Measurements from ENCODE around the gene TRAK2.

DNA sequence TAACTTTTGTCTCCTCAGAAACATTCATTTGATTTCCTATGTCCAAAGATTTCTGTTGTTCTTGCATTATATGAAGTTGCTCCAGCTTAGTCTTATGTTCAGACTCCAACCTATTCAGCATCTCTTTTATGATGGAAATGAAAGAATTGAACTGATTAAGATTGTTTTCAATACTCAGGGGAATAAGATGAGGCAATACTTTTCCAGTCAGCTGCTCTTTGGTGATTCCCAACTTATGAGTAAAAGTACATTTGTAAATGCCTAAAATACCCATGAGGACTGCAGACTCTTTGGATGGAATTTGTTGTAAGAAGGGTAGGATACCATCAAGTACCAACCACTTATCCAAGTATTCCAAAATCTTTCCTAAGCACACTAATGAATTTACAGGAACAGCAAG is 39.8 kb downstream of the TRAK2 start:
- TF ChIP-seq, protein P1, sequence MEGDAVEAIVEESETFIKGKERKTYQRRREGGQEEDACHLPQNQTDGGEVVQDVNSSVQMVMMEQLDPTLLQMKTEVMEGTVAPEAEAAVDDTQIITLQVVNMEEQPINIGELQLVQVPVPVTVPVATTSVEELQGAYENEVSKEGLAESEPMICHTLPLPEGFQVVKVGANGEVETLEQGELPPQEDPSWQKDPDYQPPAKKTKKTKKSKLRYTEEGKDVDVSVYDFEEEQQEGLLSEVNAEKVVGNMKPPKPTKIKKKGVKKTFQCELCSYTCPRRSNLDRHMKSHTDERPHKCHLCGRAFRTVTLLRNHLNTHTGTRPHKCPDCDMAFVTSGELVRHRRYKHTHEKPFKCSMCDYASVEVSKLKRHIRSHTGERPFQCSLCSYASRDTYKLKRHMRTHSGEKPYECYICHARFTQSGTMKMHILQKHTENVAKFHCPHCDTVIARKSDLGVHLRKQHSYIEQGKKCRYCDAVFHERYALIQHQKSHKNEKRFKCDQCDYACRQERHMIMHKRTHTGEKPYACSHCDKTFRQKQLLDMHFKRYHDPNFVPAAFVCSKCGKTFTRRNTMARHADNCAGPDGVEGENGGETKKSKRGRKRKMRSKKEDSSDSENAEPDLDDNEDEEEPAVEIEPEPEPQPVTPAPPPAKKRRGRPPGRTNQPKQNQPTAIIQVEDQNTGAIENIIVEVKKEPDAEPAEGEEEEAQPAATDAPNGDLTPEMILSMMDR (conservative IDR thresholded peaks at IDR 0.05) = no peak
- TF ChIP-seq ZFX (IDR thresholded peaks at IDR 0.05) = no peak

Measured in C4-2B (cell line).